GM18507 (cell line): Measurements from ENCODE around the gene GLTPD2.
"Not testable (repeated sequence)": the region's sequence is repeated elsewhere in the genome, so short reads cannot be mapped to it uniquely, and the experiment has no call there.

Experiments
- DNase-seq: peaks from one replicate; pipeline ENCODE4 v3.0.0; 2011; ENCODE audit warnings: low read depth; ENCODE audit not compliant: insufficient read length; ENCODE audit errors: extremely low spot score
- FAIRE-seq: peaks from 2 replicates; lab custom pipeline; 2011; peaks lifted over from hg19 to GRCh38; lab: Jason Lieb, UNC

Gene GLTPD2

GRCh38 chr17:4806456-4806776, 17.7 kb downstream of the GLTPD2 start:
- no peak for DNase-seq
- no peak for FAIRE-seq

GRCh38 chr17:4806777-4807604, 18.2 kb downstream of the GLTPD2 start, which contains the start of gene PLD2:
PLD2 (plus strand) TSS chr17:4807152; CDS start chr17:4807773, 621 bp downstream.
- peak; percentile 78 for FAIRE-seq

GRCh38 chr17:4807605-4808377, 19.0 kb downstream of the GLTPD2 start:
- FAIRE-seq: no peak
- DNase-seq: no peak

More at GRCh38 chr17:4806777-4807604, 18.2 kb downstream of the GLTPD2 start, which contains the start of gene PLD2:
- peak; percentile 99 for DNase-seq

GRCh38 chr17:4808378-4808767, 19.6 kb downstream of the GLTPD2 start:
- no peak for FAIRE-seq
- DNase-seq: no peak

GRCh38 chr17:4810696-4811290, 22.0 kb downstream of the GLTPD2 start:
- no peak for FAIRE-seq

GRCh38 chr17:4811471-4811870, 22.7 kb downstream of the GLTPD2 start:
- FAIRE-seq (no peak), DNase-seq (no peak)

More at GRCh38 chr17:4810696-4811290, 22.0 kb downstream of the GLTPD2 start:
- no peak for DNase-seq

GRCh38 chr17:4812690-4813089, 23.9 kb downstream of the GLTPD2 start:
- DNase-seq: no peak
- no peak for FAIRE-seq

- DNase-seq: no peak
- FAIRE-seq: no peak
Observed at GRCh38 chr17:4815043-4815675, 26.4 kb downstream of the GLTPD2 start.

GRCh38 chr17:4816826-4817225, 28.1 kb downstream of the GLTPD2 start:
- no peak for FAIRE-seq
- DNase-seq: no peak

- FAIRE-seq (no peak), DNase-seq (no peak)
Observed at GRCh38 chr17:4818276-4818675, 29.5 kb downstream of the GLTPD2 start.

- DNase-seq: no peak
- no peak for FAIRE-seq
Observed at GRCh38 chr17:4822835-4823234, 34.1 kb downstream of the GLTPD2 start.

- DNase-seq: no peak
Observed at GRCh38 chr17:4823373-4824089, 34.8 kb downstream of the GLTPD2 start.

GRCh38 chr17:4827399-4827798, 38.6 kb downstream of the GLTPD2 start:
- no peak for FAIRE-seq
- DNase-seq: no peak

More at GRCh38 chr17:4823373-4824089, 34.8 kb downstream of the GLTPD2 start:
- no peak for FAIRE-seq

- not testable (repeated sequence) for DNase-seq, FAIRE-seq
Observed at GRCh38 chr17:4832829-4833177, 44.0 kb downstream of the GLTPD2 start.

GRCh38 chr17:4833178-4833940, 44.6 kb downstream of the GLTPD2 start, which contains the start of gene MINK1:
MINK1 (plus strand) TSS chr17:4833340; CDS start chr17:4833584, 244 bp downstream.
- FAIRE-seq (peak; percentile 75), DNase-seq (peak; percentile 100)

GRCh38 chr17:4833941-4834680, 45.3 kb downstream of the GLTPD2 start:
- no peak for FAIRE-seq
- no peak for DNase-seq

GRCh38 chr17:4834681-4835020, 45.9 kb downstream of the GLTPD2 start:
- FAIRE-seq (no peak), DNase-seq (no peak)

GRCh38 chr17:4836221-4836620, 47.5 kb downstream of the GLTPD2 start:
- DNase-seq (no peak), FAIRE-seq (no peak)
